GM18861 (cell line): Measurements from ENCODE around the gene MARCHF3.
"Not testable (repeated sequence)": the region's sequence is repeated elsewhere in the genome, so short reads cannot be mapped to it uniquely, and the experiment has no call there.

Experiments
- ATAC-seq: cut with Tn5 transposase; IDR thresholded peaks from one replicate; pipeline ENCODE4 v1.9.1; 2021; ENCODE audit not compliant: unreplicated experiment

The MARCHF3 gene

DNA sequence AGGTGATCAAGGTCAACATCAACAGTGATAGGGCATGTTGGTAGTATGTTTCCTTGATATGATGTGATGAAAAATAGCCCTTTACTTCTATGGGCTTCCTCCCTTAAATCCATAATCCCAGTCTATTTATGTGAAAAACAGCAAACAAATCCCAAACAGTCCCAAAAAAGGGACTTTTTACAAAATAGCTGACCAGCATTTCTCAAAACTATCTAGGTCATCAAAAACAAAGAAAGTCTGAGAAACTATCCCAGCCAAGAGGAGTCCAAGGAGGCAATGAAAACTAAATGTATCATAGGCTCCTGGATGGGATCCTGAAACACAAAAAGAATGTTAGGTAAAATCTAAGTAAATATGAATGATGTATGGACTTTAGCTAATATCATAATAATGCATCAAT, 71.2 kb downstream of the MARCHF3 start:
- no peak for ATAC-seq

DNA sequence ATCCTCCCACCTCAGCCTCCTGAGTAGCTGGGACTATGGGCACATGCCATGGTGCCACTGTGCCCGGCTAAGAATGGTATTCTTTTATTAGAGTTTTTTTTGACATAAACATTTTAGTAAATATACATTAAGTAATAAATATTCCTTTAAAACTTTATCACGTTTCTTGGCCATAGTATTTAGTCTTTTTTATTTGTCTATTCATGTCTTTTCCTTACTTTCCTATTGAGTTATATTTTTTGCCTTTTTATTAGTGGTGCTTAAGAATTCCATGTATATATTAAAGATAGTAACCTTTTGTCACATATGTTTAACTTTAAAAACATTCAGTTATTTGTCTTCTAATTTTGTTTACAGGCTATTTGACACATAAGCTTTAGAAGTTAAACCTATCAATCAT, 73.4 kb downstream of the MARCHF3 start:
- no peak for ATAC-seq

DNA sequence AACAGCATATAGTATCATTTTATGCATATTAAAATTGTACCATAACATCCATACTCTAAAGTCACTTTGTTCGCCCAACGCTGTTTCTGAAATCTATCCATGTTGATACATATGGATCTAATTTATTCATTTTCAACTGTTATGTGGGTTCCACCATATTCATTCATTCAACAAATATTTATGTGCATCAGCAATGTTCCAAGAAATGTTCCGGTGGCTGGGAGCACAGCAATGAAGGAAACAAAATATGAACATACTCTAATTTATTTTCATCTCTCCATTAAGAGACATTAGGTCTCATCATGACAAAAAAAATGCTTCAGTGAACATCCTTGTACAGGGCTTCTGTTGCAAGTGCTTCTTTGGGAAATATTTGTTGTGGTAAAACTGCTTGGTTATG, 75.4 kb downstream of the MARCHF3 start:
- no peak for ATAC-seq

DNA sequence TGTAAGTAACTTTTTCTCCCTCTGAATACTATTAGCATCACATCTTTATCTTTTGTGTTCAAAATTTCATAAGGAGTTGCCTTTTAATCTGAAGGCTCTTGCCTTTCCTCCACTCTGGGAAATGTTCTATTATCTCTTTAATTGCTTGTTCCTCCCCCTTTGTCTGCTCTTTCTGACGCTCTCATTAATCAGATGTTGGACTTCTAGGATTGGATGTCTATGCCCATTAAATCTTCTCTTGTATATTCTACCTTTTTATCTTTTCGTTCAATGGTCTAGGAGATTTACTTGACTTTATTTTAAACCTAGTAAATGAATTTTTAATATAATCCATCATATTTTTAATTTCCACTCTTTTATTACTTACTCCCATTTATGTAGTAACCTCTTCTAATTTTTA, 76.7 kb downstream of the MARCHF3 start:
- no peak for ATAC-seq

DNA sequence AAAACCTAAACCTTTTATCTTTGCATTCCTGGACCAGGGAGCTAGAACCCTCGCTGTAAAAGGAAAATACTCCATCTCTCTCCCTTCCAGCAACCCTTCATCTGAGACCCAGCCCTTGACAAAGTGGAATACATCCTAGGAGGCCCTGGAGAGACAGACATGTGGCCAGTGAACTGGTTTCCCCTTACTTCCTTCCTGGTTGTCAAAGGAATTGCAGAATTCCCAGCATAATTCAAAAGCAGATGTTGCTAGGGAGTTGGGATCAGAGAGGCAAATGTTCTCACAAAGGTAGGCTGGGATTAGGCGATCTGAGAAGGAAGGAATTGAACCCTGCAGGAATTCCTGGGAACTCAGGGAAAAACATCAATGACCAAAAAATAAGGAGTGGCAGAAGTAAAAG, 80.9 kb downstream of the MARCHF3 start:
- no peak for ATAC-seq

DNA sequence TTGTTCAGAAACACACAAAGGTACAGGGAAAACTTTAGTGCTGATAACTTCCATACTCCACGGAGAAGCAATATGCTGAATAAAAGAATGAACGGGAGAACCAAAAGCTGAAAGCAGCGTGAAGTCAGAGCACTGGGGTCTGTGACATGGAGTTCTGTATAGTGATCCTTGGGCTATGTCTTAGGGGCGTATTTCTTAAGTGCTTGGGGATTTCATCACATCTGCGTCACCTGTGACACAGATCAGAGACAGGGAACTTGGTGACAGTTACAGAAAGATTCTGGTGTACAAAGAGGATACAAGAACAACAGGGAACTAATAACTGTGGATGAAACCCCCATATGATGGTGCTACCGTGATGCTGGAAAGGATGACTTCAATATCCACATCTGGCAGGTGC, 81.9 kb downstream of the MARCHF3 start:
- no peak for ATAC-seq

DNA sequence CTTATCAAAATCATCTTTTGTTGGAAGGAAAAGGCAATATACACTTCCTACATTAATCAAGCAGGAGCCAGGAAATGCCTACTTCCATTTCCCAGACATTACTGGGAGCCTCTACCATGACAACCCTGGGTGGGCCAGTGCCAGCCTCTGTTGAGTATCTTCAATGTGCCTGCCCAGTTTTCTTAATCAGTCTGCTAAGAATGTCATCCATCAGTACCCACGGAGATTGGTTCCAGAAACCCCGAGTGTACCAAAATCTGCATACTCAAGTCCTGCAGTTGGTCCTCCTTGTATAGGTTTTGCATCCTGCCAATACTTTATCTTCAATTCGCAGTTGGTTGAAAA, 82.4 kb downstream of the MARCHF3 start:
- no peak for ATAC-seq

DNA sequence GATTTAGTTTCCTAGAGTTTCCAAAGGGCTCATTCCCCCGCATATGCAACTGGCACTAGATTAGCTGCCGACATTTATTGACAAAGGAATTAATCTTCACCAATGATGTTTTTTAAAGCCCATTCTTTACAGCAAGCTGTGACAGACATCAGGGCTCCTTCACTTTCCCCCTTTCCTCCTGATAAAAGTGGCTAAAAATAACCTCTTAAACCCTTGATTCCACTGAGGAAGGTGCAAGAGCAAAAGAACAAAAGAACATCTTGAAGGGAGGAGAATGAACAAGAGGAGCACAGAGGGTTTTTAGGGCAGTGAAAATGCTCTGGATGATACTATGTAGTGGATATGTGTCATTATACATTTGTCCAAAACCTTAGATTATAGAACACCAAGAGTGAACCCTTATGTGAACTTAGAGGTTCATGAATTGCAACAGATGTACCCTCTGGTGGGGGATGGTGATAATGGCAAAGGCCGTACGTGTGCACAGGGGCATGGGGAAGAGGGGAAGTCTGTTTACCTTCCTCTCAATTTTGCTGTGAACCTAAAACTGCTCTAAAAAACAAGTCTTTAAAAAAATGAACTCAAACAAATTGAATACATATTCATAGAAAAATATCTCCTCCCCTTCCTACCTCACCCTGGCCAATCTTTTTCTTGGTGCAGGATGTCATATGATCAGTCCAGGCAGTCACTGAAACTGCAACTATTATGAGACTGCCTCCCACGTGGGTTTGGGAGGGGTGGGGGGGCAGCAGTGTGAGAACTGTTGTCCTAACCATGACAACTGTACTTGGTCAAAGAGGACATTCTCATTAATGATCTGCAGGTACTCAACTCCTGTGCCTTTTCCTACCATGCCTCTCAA, 83.0 kb downstream of the MARCHF3 start:
- ATAC-seq, result peak; percentile 82

DNA sequence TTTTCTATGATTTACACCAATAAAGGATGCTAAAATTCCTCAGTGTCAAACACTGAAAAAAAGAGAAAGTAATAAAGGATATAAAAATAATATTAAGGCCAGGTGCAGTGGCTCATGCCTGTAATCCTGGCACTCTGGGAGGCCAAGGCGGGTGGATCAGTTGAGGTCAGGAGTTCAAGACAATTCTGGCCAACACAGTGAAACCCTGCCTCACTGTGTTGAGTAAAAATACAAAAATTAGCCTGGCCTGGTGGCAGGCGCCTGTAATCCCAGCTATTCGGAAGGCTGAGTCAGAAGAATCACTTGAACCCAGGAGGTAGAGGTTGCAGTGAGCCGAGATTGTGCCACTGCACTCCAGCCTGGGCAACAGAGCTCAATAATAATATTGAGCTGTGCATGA, 87.5 kb downstream of the MARCHF3 start:
- ATAC-seq, result not testable (repeated sequence)

DNA sequence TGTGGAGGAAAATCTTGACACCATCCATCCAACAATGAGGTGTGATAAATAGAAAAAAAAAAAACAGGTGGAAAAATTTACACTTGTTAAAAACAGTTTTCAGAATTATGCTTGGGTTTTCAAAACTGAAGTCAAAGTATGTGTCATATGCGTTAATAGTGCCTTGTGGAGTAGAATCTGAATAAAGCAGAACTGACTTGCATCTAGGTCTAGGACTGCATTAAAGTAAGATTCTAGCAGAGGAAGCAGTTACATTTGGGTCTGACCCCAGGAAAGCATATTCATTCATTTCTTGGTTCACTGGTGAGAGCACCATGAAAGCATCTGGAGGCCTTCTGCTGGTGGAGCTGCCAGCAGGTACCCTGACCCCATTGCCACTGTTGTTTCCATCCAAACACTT, 89.0 kb downstream of the MARCHF3 start:
- no peak for ATAC-seq

DNA sequence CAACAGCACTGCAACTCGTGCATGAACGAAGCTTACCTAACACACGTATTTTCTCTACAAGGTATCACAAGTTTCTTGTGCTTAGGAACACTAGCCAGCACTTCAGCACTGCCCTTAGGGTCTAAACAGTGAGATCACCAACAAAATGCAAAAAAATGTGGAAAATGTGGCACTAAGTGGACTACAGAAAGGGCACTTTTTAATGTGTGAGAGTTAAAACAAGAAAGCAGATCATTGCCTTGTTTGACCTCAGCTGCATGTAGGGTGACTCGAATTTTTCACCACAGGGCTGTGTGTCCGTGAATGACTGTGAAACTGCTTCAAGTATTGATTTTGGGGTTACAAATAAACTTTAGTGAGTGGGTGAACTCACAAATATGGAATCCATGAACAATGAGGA, 90.5 kb downstream of the MARCHF3 start:
- no peak for ATAC-seq

DNA sequence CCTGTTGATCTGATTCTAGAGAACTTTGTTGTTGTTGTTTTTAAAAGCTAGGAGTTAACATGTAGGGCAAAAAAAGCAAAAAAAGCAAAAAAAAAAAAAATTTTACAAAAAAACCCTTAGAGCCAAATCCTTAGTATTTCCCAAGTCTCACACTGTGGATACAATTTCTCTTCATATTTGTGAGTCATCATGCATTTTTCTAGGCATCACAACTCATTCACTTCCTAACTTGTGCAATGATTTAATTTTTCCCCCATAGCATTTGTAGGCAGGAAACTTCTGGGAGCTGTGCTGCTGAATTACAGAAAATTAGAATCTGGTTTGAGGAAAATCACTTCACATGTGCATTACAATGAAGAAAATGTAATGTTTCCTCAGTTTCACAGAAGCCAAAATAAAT, 91.9 kb downstream of the MARCHF3 start:
- ATAC-seq, result no peak

DNA sequence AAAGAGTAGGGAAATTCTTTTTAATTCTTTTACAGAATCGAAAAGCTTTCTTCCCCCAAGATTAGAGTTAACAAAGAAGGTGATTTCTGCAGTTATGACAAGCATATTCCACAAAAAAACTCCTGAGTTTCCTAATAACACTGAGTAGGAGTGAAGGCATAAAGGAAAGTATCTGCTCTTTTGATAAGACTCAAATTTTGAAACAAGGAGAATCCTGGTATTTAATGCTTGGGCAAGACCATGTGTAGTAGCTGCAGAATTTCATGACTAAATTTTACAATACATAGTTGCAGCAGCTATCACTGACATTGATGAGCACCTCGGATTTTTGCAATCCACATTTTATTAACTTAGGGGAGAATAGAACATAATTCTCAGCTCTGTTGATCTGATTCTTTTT, 92.6 kb downstream of the MARCHF3 start:
- ATAC-seq, result no peak

DNA sequence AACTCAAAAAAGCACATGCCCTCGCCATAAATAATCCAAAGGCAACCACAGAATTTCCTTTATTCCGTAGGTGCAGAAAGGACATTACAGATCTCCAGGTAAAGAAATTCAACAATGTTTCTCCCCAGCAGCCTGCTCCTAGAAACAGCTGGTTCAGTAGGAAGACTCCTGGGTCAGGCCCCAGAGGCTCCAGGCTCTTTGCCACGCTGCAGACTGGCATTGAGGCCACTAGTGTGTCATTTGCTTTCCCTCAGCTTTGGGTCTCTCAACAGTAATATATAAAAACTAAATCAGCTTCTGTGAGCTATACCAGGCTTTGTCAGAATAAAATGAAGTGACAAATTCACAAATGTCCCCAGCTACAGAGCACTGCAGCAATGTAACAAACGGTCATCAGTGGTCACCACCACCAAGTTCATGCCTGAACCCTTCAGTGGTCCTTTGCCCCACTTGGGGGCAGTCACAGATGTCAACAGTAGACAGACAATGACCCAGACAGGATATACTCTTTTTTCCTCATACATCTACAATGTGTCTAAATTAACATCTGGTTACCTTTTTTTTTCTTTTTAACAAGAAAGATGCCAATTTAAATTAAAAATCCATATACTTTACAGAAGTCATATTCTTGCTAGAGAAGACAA, 93.5 kb downstream of the MARCHF3 start:
- no peak for ATAC-seq

DNA sequence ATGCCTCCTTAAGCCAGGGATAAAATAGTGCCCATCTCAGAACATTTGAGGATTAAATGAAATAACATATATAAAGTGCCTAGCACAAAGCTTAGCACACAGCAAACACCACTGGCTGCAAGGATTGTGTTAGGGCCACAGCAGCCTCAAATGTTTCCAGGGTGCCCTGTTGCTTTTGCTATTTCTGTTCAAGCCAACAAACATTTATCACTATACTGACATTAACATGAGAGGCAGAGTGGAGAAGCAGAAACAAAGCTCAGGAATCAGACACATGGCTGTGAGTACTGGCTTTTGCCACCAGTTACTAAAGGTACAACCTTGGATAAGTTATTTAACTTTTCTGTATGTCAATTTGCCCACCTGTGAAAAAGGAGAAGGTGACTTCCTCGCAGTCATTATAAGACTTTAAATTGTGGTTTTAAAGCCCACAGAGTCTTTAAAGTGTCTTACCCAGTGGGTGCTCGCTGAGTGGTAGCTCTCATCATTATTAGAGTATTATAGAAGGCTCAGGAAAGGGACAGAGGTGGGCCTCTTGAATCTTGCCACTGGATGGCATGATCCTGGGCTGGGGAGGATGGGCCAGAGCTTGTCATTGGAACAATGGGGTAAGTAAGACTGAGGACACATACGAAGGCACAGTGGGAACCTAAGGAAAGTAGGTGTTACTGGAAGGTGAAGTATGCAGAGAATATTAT, 98.2 kb downstream of the MARCHF3 start:
- no peak for ATAC-seq

DNA sequence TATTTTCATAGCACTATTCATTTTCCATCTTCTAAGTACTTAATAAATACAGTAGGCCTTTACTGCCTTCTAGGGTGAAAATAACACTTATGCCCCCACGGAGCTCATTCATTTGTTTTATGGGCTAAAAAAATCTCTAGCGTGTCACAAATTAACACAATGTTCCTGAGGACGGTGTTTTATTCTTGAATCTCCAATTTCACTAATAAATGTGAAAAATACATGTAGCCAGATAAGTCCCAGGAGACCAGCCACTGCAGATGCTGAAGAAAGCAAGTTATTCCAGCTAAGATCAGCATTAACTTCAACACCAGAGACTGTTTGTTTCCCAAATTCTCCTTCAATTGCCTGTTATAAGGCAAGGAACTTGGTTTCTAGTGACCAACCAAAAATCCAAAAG, 102.3 kb downstream of the MARCHF3 start:
- ATAC-seq, result no peak

DNA sequence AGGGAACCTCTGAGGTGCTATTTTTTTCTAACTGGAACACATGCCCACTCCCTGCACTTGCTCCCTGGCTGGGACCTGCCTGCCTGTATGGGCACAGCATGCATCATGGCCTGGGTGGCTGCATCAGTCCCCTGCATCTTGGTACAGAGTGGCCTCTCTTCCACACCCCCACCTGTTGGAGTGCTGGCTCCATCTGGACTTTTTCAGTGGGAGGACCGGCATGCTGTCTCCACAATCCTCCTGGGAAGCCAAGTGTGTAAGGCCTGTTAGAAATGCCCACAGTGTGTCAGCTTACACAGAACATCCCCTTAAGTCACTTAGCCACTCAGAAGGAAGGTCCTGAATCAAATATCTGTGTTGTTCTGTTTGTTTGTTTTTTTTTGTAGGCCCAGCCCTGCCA, 102.9 kb downstream of the MARCHF3 start:
- no peak for ATAC-seq

DNA sequence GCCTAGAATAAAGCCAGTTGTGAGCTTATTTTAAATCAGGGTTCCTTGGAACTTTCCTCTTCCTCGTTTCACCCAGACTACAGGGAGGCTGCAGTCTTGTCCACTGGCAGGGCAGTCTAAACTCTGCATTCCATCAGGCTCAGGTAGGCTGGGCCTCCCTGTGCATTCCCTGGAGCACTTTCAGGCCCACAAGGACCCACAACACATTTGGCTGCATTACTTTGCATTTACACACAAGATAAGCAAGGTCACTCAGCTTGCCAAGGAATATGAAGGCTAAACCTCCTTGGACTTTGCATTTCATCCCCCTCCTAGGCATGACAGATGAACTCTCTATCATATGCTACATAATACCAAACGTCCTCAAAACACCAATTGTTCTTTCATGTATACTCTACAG, 104.2 kb downstream of the MARCHF3 start:
- ATAC-seq, result no peak

DNA sequence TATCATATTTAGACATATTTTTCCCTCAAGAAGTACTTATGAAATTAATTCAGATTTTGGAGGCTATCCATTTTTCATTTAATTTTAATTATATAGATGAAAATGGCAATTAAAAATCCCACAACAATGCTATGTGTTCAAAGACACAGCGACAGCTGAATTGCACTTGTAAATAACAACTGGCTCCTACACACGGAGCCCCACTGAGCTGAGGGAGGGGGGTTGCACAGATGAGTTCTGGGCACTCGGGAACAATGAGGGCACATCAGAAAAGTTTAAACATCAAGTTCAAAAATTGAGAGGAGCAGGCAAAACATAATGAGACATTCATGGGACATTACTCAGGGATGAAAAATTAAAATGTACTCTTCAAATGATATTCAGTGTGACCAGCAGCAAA, 104.9 kb downstream of the MARCHF3 start:
- ATAC-seq, result no peak

DNA sequence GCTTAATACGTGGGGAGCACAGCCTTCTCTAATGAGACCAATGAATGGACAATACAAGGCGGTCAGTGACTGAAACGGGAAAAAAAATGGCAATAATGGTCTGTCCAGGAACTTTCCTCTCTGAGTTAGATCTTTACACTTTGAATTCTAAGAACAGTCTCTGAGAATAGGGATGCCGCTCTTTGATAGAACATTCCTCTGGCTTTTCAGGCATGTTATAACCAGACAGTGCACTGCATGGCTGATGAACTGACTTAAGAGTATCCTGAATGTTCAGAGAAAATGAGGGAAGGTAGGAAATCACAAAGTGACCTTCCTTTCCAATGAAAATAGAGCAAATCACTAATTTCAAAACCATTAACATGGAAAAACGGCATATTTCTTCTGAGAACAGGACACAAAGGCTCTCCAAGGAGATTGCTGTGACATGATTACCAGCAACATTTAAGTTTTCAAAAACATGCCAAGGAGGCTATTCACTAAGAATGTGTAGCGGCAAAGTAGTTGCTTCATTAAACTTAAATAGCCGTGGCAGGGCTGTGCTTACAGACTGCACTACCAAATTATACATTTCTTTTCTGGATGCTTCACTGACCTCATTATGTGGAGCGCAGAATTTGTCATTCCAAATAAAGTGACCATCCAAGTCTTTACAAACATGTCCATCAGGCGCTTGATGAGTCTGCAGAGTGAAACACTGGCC, 105.9 kb downstream of the MARCHF3 start:
- no peak for ATAC-seq

DNA sequence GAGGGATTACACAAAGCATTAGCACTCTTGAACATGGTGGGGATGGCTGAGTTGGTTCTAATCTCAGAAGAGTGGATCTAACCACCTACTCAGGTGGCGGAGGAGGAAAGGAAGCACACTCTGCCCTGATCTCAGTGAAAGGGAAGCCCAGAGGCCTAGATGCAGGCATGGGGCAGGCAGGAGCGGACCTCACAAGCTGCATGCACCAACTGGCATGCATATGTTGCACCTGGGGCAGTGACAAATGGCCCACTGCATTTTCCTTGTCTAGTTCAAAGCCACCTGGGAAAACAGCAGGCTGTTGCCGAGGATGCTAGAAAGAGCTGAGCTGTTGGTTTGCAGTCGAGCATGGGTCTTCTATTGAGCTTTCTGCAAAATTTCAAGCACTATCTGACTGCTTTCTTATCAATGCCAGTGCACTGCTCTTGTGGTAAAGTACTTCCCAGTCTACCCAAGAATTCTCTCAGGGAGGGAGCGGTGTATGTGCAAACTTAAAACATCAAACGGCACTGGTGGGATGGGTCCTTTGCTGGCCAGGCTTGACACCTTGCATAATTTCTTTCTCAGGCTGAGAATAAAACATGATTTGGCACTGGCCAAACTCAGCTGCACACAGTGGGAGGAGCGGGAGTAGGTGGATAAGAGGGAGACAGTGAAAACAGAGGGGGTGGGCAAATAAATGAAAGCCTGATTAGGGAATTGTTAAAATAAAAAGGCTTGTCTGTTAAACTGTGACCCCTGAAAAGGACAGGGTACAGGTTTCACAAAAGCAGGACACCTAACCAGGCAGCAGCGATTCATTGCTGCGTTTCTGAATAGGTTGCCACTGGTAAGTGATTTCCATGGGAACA, 108.9 kb downstream of the MARCHF3 start:
- ATAC-seq, result no peak
